KOPT-K1 (cell line): ENCODE results near the gene TIMM8B.
A peak's percentile ranks its signal among the peaks of the same experiment; 100 is the strongest.
"Not testable (repeated sequence)": the region's sequence is repeated elsewhere in the genome, so short reads cannot be mapped to it uniquely, and the experiment has no call there.

Source experiments
- H3K27ac ChIP-seq: fragments of 200-600 bp; sonication (generic); 2 replicates; pipeline ENCODE4 v1.5.1; 2016; ENCODE audit warnings: antibody characterized with exemption, mild to moderate bottlenecking, low read depth, low read length; ENCODE audit not compliant: poor library complexity, severe bottlenecking
- H3K36me3 ChIP-seq: fragments of 200-600 bp; sonication (generic); 2 replicates; pipeline ENCODE4 v1.5.1; 2017; ENCODE audit warnings: antibody characterized with exemption, mild to moderate bottlenecking, low read length, moderate library complexity; ENCODE audit not compliant: insufficient read depth
- H3K9me3 ChIP-seq: fragments of 200-600 bp; sonication (generic); 2 replicates; pipeline ENCODE4 v1.5.1; 2017; ENCODE audit warnings: antibody characterized with exemption, low read length, mild to moderate bottlenecking; ENCODE audit not compliant: insufficient read depth, poor library complexity, severe bottlenecking

The TIMM8B gene

DNA sequence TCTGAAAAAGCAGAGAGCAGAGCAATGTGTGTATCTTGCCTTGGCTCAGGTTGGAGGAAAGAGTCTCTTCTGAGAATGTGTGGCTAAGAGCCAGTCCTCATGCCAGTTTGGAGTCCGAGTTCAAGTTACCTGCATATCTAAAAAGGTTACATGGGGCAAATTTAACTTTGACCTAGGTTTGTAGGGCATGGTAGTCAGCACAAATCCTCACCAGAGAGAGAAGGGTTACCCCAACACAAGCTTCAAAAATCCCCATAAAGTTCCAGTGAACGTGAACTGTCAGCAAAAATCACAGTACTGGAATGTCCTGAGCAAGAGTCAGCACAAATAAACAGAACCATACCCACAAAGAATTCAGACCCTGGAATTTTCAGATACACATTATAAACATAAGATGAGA is 13.9 kb upstream of the TIMM8B start:
- peaks cover 22% of the 10 kb centered on the region; the same call in 1 of the 2 replicates for H3K36me3 ChIP-seq
- no peaks in the 10 kb centered on the region for H3K9me3 ChIP-seq
- H3K27ac ChIP-seq, result no peak overlapping the region

GRCh38 chr11:112097734-112098528 is 11.4 kb upstream of the TIMM8B start:
- H3K27ac ChIP-seq, result no peak overlapping the region
- H3K9me3 ChIP-seq, result no peaks in the 10 kb centered on the region
- peaks cover 44% of the 10 kb centered on the region for H3K36me3 ChIP-seq

DNA sequence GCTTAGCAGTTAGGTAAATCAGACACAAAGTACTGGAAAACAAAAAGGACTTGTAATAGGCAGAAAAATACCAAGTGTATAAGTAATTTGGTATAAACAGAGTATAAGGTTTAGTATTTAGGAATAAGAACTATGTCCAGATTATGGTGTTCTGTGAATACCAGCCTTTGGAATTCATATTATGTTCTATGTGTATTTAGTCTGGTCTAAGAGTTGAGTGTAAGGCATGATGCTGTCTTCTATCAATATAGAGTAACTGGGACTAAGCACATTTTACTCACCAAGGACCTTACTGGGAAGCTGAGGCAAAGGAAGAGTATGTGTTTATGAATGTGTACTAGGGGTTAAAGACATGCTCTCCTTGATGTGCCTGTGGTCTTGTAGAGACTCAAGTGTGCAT is 9.6 kb upstream of the TIMM8B start:
- no peak overlapping the region for H3K27ac ChIP-seq
- H3K9me3 ChIP-seq, result no peaks in the 10 kb centered on the region
- peaks cover 61% of the 10 kb centered on the region for H3K36me3 ChIP-seq

- H3K36me3 ChIP-seq, result peaks cover 70% of the 10 kb centered on the region
- H3K27ac ChIP-seq, H3K9me3 ChIP-seq: not testable (repeated sequence)
Observed at GRCh38 chr11:112095302-112095701, 8.7 kb upstream of the TIMM8B start.

DNA sequence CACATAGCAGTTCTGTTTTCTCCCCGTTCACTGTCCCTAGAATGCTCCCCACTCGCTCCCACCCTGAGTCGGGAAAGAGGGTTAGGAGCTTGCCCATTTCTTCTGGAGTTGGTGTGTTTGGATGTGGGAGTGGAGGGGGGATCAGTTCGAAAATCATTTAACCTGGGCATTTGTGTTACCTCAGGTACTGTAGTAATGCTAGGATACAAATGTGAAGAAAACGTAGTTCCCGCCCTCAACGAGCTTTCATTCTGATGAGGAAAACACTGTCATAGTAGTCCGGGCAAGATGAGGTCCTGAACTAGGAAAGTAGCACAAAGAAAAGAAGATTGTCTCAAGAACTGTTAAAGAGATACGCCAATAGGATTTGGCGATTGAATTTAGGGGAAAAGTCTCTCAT is 656 bp upstream of the TIMM8B start:
- H3K36me3 ChIP-seq, result peaks cover 79% of the 10 kb centered on the region
- no peaks in the 10 kb centered on the region for H3K9me3 ChIP-seq
- H3K27ac ChIP-seq, result peak overlapping the region; percentile 85

- Histone ChIP-seq H3K27ac (peak overlapping the region; percentile 85), H3K9me3 (no peaks in the 10 kb centered on the region), H3K36me3 (peaks cover 79% of the 10 kb centered on the region)
Observed at GRCh38 chr11:112085822-112086421, 634 bp downstream of the TIMM8B start.

GRCh38 chr11:112082729-112083128 is 3.8 kb downstream of the TIMM8B start:
- Histone ChIP-seq H3K36me3 (peaks cover 76% of the 10 kb centered on the region), H3K27ac (no peak overlapping the region), H3K9me3 (no peaks in the 10 kb centered on the region)

GRCh38 chr11:112073941-112074811 is 12.4 kb downstream of the TIMM8B start, which contains the start of the genes NKAPD1 and PIH1D2:
Gene NKAPD1 (plus strand): TSS chr11:112074299. CDS start chr11:112075575, 1,276 bp downstream.
Gene PIH1D2 (minus strand): TSS chr11:112074017. CDS start chr11:112073174, 843 bp downstream.
- Histone ChIP-seq H3K36me3 (peaks cover 28% of the 10 kb centered on the region), H3K9me3 (no peaks in the 10 kb centered on the region), H3K27ac (peak within 1 kb of the TSS; percentile 92)

GRCh38 chr11:112062923-112063322 is 23.6 kb downstream of the TIMM8B start:
- no peaks in the 10 kb centered on the region for H3K9me3 ChIP-seq
- peaks cover 63% of the 10 kb centered on the region for H3K36me3 ChIP-seq
- no peak overlapping the region for H3K27ac ChIP-seq

DNA sequence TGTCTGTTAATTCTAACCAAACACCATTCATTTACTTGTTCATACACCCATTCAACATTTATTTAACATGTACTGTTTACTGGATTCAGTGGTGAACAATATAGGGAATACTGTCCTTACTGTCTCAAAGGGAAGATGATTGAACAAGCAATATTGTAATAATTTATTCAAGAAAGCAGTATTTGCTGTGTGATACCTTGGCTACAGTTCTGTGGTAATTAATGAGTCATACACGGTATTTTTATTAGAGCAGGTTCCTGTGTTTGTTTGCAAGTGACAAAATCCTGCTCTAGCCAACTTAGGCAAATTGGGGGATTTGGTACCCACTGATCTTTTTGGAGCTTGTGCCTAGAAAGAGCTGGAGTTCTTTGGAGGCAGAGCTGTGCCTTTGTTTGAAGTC is 28.5 kb downstream of the TIMM8B start:
- Histone ChIP-seq H3K9me3 (no peaks in the 10 kb centered on the region), H3K36me3 (peaks cover 90% of the 10 kb centered on the region), H3K27ac (no peak overlapping the region)

- Histone ChIP-seq H3K27ac (no peak overlapping the region), H3K36me3 (peaks cover 90% of the 10 kb centered on the region), H3K9me3 (no peaks in the 10 kb centered on the region)
Observed at GRCh38 chr11:112057170-112057569, 29.4 kb downstream of the TIMM8B start.

DNA sequence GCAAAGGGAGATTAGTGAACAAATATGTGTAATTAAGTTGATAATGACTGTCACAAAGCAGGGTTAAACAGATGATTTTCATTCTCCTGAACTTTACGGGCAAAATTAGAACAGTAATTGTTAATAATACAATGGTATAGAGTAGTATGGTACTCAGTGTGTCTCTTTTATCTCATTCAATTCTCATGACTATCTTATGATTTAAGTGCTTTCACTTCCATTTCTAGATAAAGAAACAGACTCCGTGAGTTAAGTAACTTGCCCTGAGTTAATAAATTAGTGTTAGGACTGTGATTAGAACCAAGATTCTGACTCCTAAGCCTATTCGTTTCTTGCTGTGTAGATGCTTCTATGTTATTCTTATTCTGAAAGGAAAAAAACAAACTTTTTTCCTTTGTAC is 34.8 kb downstream of the TIMM8B start:
- Histone ChIP-seq H3K36me3 (peaks cover 94% of the 10 kb centered on the region), H3K27ac (no peak overlapping the region), H3K9me3 (no peaks in the 10 kb centered on the region)

DNA sequence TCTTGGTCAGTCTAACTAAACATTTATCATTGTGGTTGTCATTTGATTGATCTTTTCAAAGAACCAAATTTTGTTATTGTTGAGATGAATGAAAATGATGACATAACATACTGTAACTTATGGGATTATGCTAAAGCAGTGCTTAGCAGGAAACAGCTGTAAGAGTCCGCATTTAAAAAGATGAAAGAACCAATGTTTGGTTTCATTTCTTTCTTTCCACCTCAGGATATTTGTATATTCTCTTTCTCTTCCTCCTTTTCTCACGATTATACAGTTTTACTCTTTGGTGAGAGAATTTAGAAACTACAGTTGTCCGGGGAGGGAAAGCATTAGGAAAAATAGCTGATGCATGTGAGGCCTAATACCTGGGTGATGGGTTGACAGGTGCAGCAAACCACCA is 35.8 kb downstream of the TIMM8B start:
- Histone ChIP-seq H3K9me3 (no peaks in the 10 kb centered on the region), H3K36me3 (peaks cover 94% of the 10 kb centered on the region), H3K27ac (no peak overlapping the region)

GRCh38 chr11:112049777-112050176 is 36.8 kb downstream of the TIMM8B start:
- Histone ChIP-seq H3K27ac (no peak overlapping the region), H3K36me3 (peaks cover 99% of the 10 kb centered on the region), H3K9me3 (no peaks in the 10 kb centered on the region)

DNA sequence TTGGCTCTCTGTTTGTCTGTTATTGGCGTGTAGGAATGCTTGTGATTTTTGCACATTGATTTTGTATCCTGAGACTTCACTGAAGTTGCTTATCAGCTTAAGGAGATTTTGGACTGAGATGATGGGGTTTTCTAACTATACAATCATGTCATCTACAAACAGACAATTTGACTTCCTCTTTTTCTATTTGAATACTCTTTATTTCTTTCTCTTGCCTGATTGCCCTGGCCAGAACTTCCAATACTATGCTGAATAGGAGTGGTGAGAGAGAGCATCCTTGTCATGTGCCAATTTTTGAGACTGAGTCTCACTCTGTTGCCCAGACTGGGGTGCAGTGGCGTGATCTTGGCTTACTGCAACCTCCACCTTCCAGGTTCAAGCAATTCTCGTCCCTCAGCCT is 38.3 kb downstream of the TIMM8B start:
- H3K36me3 ChIP-seq, result peaks cover 99% of the 10 kb centered on the region
- not testable (repeated sequence) for H3K27ac ChIP-seq, H3K9me3 ChIP-seq
